K562 (cell line): ENCODE results near the gene TMEM163. TPM values are rescaled to one million over a fixed set of nuclear protein-coding genes. Genes with fewer than 3 reads are reported as not detected.

ENCODE experiments used
- ATAC-seq: fragments of 200-7000 bp; cut with Tn5 transposase; 3 replicates; pipeline ENCODE4 v1.9.1; 2020; ENCODE audit warnings: moderate library complexity
- BruUV-seq: library from RNA; stranded (reverse); fragments of 400-500 nt; replicated peaks from 2 replicates; lab custom pipeline; 2021; lab: Mats Ljungman, UMichigan
- CTCF ChIA-PET: fragments of 300-600 bp; formaldehyde crosslinking; extraction: SDS; loops from one replicate; lab custom pipeline; 2021; ENCODE audit warnings: low intra/inter-chr PET ratio; lab: Yijun Ruan, JAX
- POLR2A ChIA-PET: fragments of 300-600, 350-650 bp; sonication (Branson Sonifier 250); formaldehyde crosslinking; extraction: SDS; loops from one replicate; lab custom pipeline; 2021; ENCODE audit warnings: antibody characterized with exemption, inconsistent platforms; lab: Yijun Ruan, JAX
- DNase-seq, 4 experiments: peaks; one replicate each; pipeline versions ENCODE4 v3.0.0 to v3.0.0-alpha.2; 2011 to 2018; ENCODE audit warnings: low spot score in 3 of 4, mixed read lengths in 3 of 4; ENCODE audit errors: extremely low read depth in 1 of 4
- FAIRE-seq: peaks from 2 replicates; lab custom pipeline; 2011; peaks lifted over from hg19 to GRCh38; lab: Jason Lieb, UNC
- H2AFZ ChIP-seq: 2 replicates; pipeline ENCODE4 v1.6.0; 2011; ENCODE audit warnings: low read depth, low read length, control low read depth, inconsistent platforms
- H3K27ac ChIP-seq: fragments of 200-600 bp; 3 replicates; pipeline ENCODE4 v1.8.0; 2011; ENCODE audit warnings: low read depth, mild to moderate bottlenecking, control low read depth, inconsistent platforms, low read length, moderate library complexity, mixed read lengths; ENCODE audit errors: extremely low read depth
- H3K27me3 ChIP-seq, 2 experiments: fragments of 300-600 bp in 1 of 2; 2 replicates in 1 of 2; 3 replicates in 1 of 2; pipeline versions ENCODE4 v1.6.0 to v1.8.0; 2011; ENCODE audit warnings: inconsistent platforms in 2 of 2, low read length in 2 of 2, mild to moderate bottlenecking in 1 of 2, mixed read lengths in 1 of 2, moderate library complexity in 1 of 2; ENCODE audit not compliant: control insufficient read depth in 2 of 2, insufficient read depth in 2 of 2
- H3K36me3 ChIP-seq: fragments of 300-600 bp; 3 replicates; pipeline ENCODE4 v1.8.0; 2011; ENCODE audit warnings: mild to moderate bottlenecking, low read length, inconsistent platforms; ENCODE audit not compliant: control insufficient read depth, insufficient read depth
- H3K4me1 ChIP-seq, 2 experiments: fragments of 200-600 bp in 1 of 2; replicated peaks in 1 of 2; 2 replicates in 1 of 2; 3 replicates in 1 of 2; pipeline versions ENCODE4 v1.5.1 to v1.8.0; 2011; ENCODE audit warnings: inconsistent platforms in 2 of 2, low read length in 2 of 2, mild to moderate bottlenecking in 1 of 2, mixed read lengths in 1 of 2, moderate library complexity in 1 of 2; ENCODE audit not compliant: control insufficient read depth in 2 of 2, insufficient read depth in 2 of 2
- H3K4me2 ChIP-seq: 2 replicates; pipeline ENCODE4 v1.6.1; 2011; ENCODE audit warnings: low read length, control low read depth, inconsistent platforms, mixed read lengths; ENCODE audit not compliant: insufficient read depth
- H3K4me3 ChIP-seq: fragments of 200-600 bp; sonication (generic), shearing (Covaris generic); 2 replicates; pipeline ENCODE4 v1.5.1; 2016; ENCODE audit warnings: control low read depth, inconsistent platforms
- H3K79me2 ChIP-seq: fragments of 200-600 bp; 3 replicates; pipeline ENCODE4 v1.8.0; 2011; ENCODE audit warnings: low read length, inconsistent platforms; ENCODE audit not compliant: control insufficient read depth, insufficient read depth
- H3K9ac ChIP-seq, 2 experiments: 2 replicates each; pipeline versions ENCODE4 v1.6.0 to v1.6.1; 2011; ENCODE audit warnings: low read depth in 2 of 2, low read length in 2 of 2, control low read depth in 1 of 2, inconsistent platforms in 1 of 2, mild to moderate bottlenecking in 1 of 2, mixed read lengths in 1 of 2; ENCODE audit not compliant: insufficient read depth in 1 of 2
- H3K9me1 ChIP-seq: one replicate; pipeline ENCODE4 v1.6.0; 2011; ENCODE audit warnings: inconsistent platforms, mild to moderate bottlenecking, low read length, moderate library complexity; ENCODE audit not compliant: control insufficient read depth, insufficient read depth
- H3K9me3 ChIP-seq: replicated peaks from 2 replicates; pipeline ENCODE4 v1.5.1; 2011; ENCODE audit warnings: low read depth, low read length, inconsistent platforms; ENCODE audit not compliant: control insufficient read depth, insufficient read depth
- H4K20me1 ChIP-seq: replicated peaks from 2 replicates; pipeline ENCODE4 v1.6.1; 2011; ENCODE audit warnings: low read length, inconsistent platforms, mixed read lengths; ENCODE audit not compliant: control insufficient read depth, insufficient read depth
- CAMTA2 ChIP-seq: fragments of 250-450 bp; sonication (Bioruptor Pico); conservative IDR thresholded peaks from 2 replicates; pipeline ENCODE4 v1.5.1; 2022
- ILF3 ChIP-seq: fragments of 450-650 bp; IDR thresholded peaks from 2 replicates; pipeline ENCODE4 v1.6.1; 2018; ENCODE audit warnings: antibody characterized with exemption, mild to moderate bottlenecking, moderate library complexity, borderline replicate concordance
- JUND ChIP-seq, 2 experiments: IDR thresholded peaks; 2 replicates in 1 of 2; 3 replicates in 1 of 2; pipeline ENCODE4 v1.6.1; 2011; ENCODE audit warnings: borderline replicate concordance in 2 of 2, low read depth in 2 of 2, low read length in 2 of 2, improper control_type of control experiment in 1 of 2, missing biosample characterization in 1 of 2, missing genetic modification characterization in 1 of 2, missing genetic modification reagents in 1 of 2
- MTA2 ChIP-seq: fragments of 450-650 bp; IDR thresholded peaks from 2 replicates; pipeline ENCODE4 v1.6.1; 2016; ENCODE audit warnings: low read depth
- SMARCC2 ChIP-seq: fragments of 450-650 bp; IDR thresholded peaks from 2 replicates; pipeline ENCODE4 v1.6.1; 2017; ENCODE audit warnings: antibody characterized with exemption, moderate library complexity, mild to moderate bottlenecking, low read depth
- SP2 ChIP-seq: IDR thresholded peaks from 2 replicates; pipeline ENCODE4 v1.6.1; 2011; ENCODE audit warnings: mild to moderate bottlenecking, low read depth, low read length, moderate library complexity; ENCODE audit not compliant: poor library complexity, severe bottlenecking; ENCODE audit errors: extremely low read depth
- WGBS: fragments of 100-300 bp; shearing (Covaris generic); methylation state at CpG from one replicate; pipeline ENCODE4 v1.1.6; 2016; ENCODE audit warnings: low coverage, mixed read lengths; ENCODE audit not compliant: insufficient coverage; ENCODE audit errors: missing lambda C conversion rate; 5-methylcytosine and 5-hydroxymethylcytosine counted together
- in situ Hi-C: fragments of 300-500 bp; cut with MboI; formaldehyde crosslinking; loops from 4 replicates; pipeline ENCODE4 v1.15.0; 2018; ENCODE audit warnings: inconsistent platforms, mixed read lengths
- intact Hi-C: fragments of 100-400 bp; cut with micrococcal nuclease; formaldehyde crosslinking; loops from 2 replicates; pipeline ENCODE4 v1.14.2; 2022
- polyA plus RNA-seq, 8 experiments: library from polyadenylated mRNA; depleted of rRNA in 4 of 8; stranded (reverse) in 5 of 8; unstranded in 3 of 8; fragments of >200 nt; fragmentation: Nextera tagmentation in 2 of 8; fragmentation: Illumina TruSeq in 1 of 8; extraction: Ambion mirVana in 2 of 8; extraction: Trizol in 1 of 8; gene quantifications; 2 replicates each; pipeline versions ENCODE4 v1.2.1 to v1.2.3, GENCODE V29; 2011 to 2014; ENCODE audit warnings: inconsistent platforms in 1 of 8, missing spikeins in 1 of 8
- total RNA-seq, 7 experiments: library from RNA; depleted of rRNA in 6 of 7; stranded (reverse); fragments of >200 nt in 6 of 7; fragmentation: Illumina TruSeq in 2 of 7; extraction: Trizol in 2 of 7; gene quantifications; 2 replicates each; pipeline versions ENCODE4 v1.2.1 to v1.2.3, GENCODE V29; 2011 to 2021; ENCODE audit warnings: low replicate concordance in 1 of 7
- TF ChIP-seq, protein P1 (sequence below), 2 experiments: IDR thresholded peaks in 1 of 2; conservative IDR thresholded peaks in 1 of 2; 2 replicates each; pipeline ENCODE4 v1.6.1; 2016; ENCODE audit warnings: low read depth in 2 of 2, mild to moderate bottlenecking in 1 of 2, missing compliant biosample characterization in 1 of 2, missing genetic modification characterization in 1 of 2, moderate library complexity in 1 of 2
- TF ChIP-seq, protein P2 (sequence below): fragments of 250-450 bp; sonication (Bioruptor Pico); IDR thresholded peaks from 2 replicates; pipeline ENCODE4 v1.4.0; 2020; ENCODE audit warnings: mild to moderate bottlenecking, moderate library complexity

Gene TMEM163
- total and polyA plus RNA-seq, 9 of the 15 experiments (the other 6 are each of a cell fraction or from before 2014, with no cell fraction given) = 0.04 to 0.68 (median 0.16) TPM; not detected in 3

DNA sequence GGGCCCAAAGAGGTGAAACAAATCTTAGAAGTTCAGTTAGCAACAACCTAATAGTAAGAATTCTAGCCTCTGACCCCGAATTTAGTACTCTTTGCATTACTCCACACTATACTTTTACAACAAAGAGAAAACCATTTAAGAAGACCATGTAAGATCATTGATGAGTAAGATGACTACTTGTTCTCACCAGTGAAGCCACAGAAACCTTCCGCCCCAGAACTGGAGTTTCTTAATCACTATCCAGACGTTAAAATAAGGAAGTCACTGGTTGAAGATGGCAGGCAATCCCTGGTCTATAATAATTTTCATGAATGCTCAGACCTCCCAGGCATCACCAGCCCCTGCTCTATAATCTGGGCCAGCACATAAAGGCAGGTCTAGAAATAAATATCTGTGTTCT lies 95.0 kb downstream of the TMEM163 start:
- Histone ChIP-seq H3K4me3 (no peak overlapping the region), H3K27me3 (peaks cover 4 to 8% of the 10 kb centered on the region in 2 experiments; a peak in 2 of 5 replicates), H3K27ac (no peak overlapping the region), H2AFZ (no peak overlapping the region), H3K9ac (no peak overlapping the region), H3K9me3 (peaks cover 3% of the 10 kb centered on the region; the same call in 1 of the 2 replicates), H4K20me1 (no peaks in the 10 kb centered on the region), H3K79me2 (no peaks in the 10 kb centered on the region), H3K4me2 (no peak overlapping the region), H3K4me1 (no peaks in the 10 kb centered on the region), H3K9me1 (no peaks in the 10 kb centered on the region), H3K36me3 (no peaks in the 10 kb centered on the region)
- intact Hi-C loops = no loop called here
- no TSS peak for BruUV-seq
- WGBS = 6% methylated on average over 3 of the region's 3 CpGs
- no peak for ATAC-seq
- TF ChIP-seq SMARCC2 (no peak), ILF3 (no peak)
- in situ Hi-C loops = no loop called here
- DNase-seq = no peak
- CTCF ChIA-PET = interaction anchor here (0.6 kb wide), 1 partner anchor 1039 kb away, joined by 3 read pairs; no protein-coding TSS in a partner anchor
- POLR2A ChIA-PET = no interaction called here
- no peak for FAIRE-seq

DNA sequence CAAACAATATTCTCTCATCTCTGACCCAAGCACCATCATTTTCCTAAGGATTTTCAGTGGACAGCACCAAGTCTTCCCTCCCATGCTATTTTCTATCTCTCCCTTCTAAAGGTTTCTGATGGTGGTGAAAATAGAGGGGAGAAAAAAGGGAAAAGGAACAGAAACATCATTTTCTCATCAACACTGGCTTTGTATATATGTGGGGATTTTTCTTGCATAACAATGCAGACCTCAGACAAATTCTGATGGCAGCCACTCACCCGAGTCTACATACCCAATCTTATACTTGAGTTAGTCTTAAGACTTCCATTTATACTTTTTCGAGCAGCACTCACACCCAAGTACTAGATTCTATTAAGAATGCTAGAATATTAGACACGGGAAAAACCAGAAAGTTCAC lies 95.8 kb downstream of the TMEM163 start:
- Histone ChIP-seq H3K4me2 (no peak overlapping the region), H3K27ac (no peak overlapping the region)
- WGBS = 0% methylated on average over 3 of the region's 3 CpGs
- no peak for TF ChIP-seq CAMTA2 (CRISPR knock-in tag)
- no peak for TF ChIP-seq SP2
- TF ChIP-seq, protein P1, sequence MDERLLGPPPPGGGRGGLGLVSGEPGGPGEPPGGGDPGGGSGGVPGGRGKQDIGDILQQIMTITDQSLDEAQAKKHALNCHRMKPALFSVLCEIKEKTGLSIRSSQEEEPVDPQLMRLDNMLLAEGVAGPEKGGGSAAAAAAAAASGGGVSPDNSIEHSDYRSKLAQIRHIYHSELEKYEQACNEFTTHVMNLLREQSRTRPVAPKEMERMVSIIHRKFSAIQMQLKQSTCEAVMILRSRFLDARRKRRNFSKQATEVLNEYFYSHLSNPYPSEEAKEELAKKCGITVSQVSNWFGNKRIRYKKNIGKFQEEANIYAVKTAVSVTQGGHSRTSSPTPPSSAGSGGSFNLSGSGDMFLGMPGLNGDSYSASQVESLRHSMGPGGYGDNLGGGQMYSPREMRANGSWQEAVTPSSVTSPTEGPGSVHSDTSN (CRISPR knock-in tag; IDR thresholded peaks at IDR 0.05; ENCODE audit: low read depth) = no peak
- TF ChIP-seq, protein P1 (tag; conservative IDR thresholded peaks at IDR 0.05; ENCODE audit: low read depth) = no peak
- TF ChIP-seq JUND (IDR thresholded peaks at IDR 0.05; ENCODE audit: borderline replicate concordance, low read depth, low read length) = no peak
- no peak for TF ChIP-seq JUND (tag; IDR thresholded peaks at IDR 0.05; ENCODE audit: borderline replicate concordance, low read depth, low read length)
- TF ChIP-seq, protein P2, sequence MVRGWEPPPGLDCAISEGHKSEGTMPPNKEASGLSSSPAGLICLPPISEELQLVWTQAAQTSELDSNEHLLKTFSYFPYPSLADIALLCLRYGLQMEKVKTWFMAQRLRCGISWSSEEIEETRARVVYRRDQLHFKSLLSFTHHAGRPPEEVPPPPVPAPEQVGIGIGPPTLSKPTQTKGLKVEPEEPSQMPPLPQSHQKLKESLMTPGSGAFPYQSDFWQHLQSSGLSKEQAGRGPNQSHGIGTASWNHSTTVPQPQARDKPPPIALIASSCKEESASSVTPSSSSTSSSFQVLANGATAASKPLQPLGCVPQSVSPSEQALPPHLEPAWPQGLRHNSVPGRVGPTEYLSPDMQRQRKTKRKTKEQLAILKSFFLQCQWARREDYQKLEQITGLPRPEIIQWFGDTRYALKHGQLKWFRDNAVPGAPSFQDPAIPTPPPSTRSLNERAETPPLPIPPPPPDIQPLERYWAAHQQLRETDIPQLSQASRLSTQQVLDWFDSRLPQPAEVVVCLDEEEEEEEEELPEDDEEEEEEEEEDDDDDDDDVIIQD (CRISPR knock-in tag) = no peak
- TF ChIP-seq MTA2 = no peak

More for the DNA sequence above, 95.8 kb downstream of the TMEM163 start:
- Histone ChIP-seq H3K9me1 (no peaks in the 10 kb centered on the region), H3K9me3 (peaks cover 3% of the 10 kb centered on the region; the same call in 1 of the 2 replicates), H3K36me3 (no peaks in the 10 kb centered on the region), H2AFZ (no peak overlapping the region), H3K4me3 (no peak overlapping the region), H3K27me3 (peaks cover 4 to 8% of the 10 kb centered on the region in 2 experiments; a peak in 2 of 5 replicates), H3K9ac (no peak overlapping the region), H3K4me1 (no peaks in the 10 kb centered on the region), H3K79me2 (no peaks in the 10 kb centered on the region), H4K20me1 (no peaks in the 10 kb centered on the region)
- FAIRE-seq = no peak
- intact Hi-C loops = no loop called here
- in situ Hi-C loops = no loop called here
- no peak for ATAC-seq
- no TSS peak for BruUV-seq
- DNase-seq = no peak
- ChIA-PET CTCF (no interaction called here), POLR2A (no interaction called here)
